Liver (tissue), 9 donors: ENCODE results near the gene GPR39. TPM values are rescaled to one million over a fixed set of nuclear protein-coding genes. Genes with fewer than 3 reads are reported as not detected.

Experiments used
- DNase-seq: peaks from one replicate; pipeline ENCODE4 v3.0.0-alpha.2; 2017; ENCODE audit warnings: low spot score
- H3K27ac ChIP-seq, 2 donors: one replicate each; pipeline ENCODE4 v1.7.0; 2013; ENCODE audit warnings: inconsistent platforms in 2 of 2, low read length in 2 of 2, control low read depth in 1 of 2, low read depth in 1 of 2, mild to moderate bottlenecking in 1 of 2
- H3K27me3 ChIP-seq, 4 donors: one replicate each; pipeline versions ENCODE4 v1.6.1 to v1.7.0; 2013; ENCODE audit warnings: low read length in 3 of 4, inconsistent platforms in 1 of 4, mild to moderate bottlenecking in 1 of 4, moderate library complexity in 1 of 4; ENCODE audit not compliant: control insufficient read depth in 4 of 4, insufficient read depth in 4 of 4
- H3K36me3 ChIP-seq, 4 donors: one replicate each; pipeline versions ENCODE4 v1.6.1 to v1.7.0; 2013; ENCODE audit warnings: low read length in 3 of 4, mild to moderate bottlenecking in 3 of 4, low read depth in 1 of 4, moderate library complexity in 1 of 4; ENCODE audit not compliant: control insufficient read depth in 4 of 4, insufficient read depth in 3 of 4
- H3K4me1 ChIP-seq, 4 donors: one replicate each; pipeline versions ENCODE4 v1.6.1 to v1.7.0; 2013; ENCODE audit warnings: low read length in 3 of 4, mild to moderate bottlenecking in 3 of 4, moderate library complexity in 1 of 4; ENCODE audit not compliant: control insufficient read depth in 4 of 4, insufficient read depth in 4 of 4
- H3K4me3 ChIP-seq, 3 donors: one replicate each; pipeline versions ENCODE4 v1.6.1 to v1.7.0; 2013; ENCODE audit warnings: low read length in 3 of 3, control low read depth in 1 of 3, low read depth in 1 of 3, mild to moderate bottlenecking in 1 of 3
- H3K9ac ChIP-seq, 2 donors: one replicate each; pipeline ENCODE4 v1.7.0; 2013; ENCODE audit warnings: low read length in 2 of 2, mild to moderate bottlenecking in 2 of 2, moderate library complexity in 2 of 2, control low read depth in 1 of 2, low read depth in 1 of 2
- H3K9me3 ChIP-seq, 4 donors: one replicate each; pipeline versions ENCODE4 v1.6.1 to v1.7.0; 2013; ENCODE audit warnings: low read length in 3 of 4; ENCODE audit not compliant: control insufficient read depth in 4 of 4
- EGR1 ChIP-seq, 2 donors: IDR thresholded peaks; 2 replicates each; pipeline ENCODE4 v1.6.1; 2016 to 2018; ENCODE audit warnings: antibody characterized with exemption in 2 of 2, low read depth in 2 of 2
- GABPA ChIP-seq, 2 donors: IDR thresholded peaks in 1 of 2; conservative IDR thresholded peaks in 1 of 2; 2 replicates each; pipeline ENCODE4 v1.6.1; 2016; ENCODE audit warnings: antibody characterized with exemption in 2 of 2, mild to moderate bottlenecking in 1 of 2, moderate library complexity in 1 of 2
- HNF4A ChIP-seq, 2 donors: conservative IDR thresholded peaks; 2 replicates each; pipeline ENCODE4 v1.6.1; 2016; ENCODE audit warnings: antibody characterized with exemption in 2 of 2, mild to moderate bottlenecking in 2 of 2
- HNF4G ChIP-seq: IDR thresholded peaks from 2 replicates; pipeline ENCODE4 v1.6.1; 2016; ENCODE audit warnings: antibody characterized with exemption
- NR2F2 ChIP-seq: IDR thresholded peaks from 2 replicates; pipeline ENCODE4 v1.6.1; 2016; ENCODE audit warnings: antibody characterized with exemption
- RAD21 ChIP-seq, 2 donors: IDR thresholded peaks; 2 replicates each; pipeline ENCODE4 v1.6.1; 2016; ENCODE audit warnings: antibody characterized with exemption in 2 of 2, mild to moderate bottlenecking in 2 of 2
- RXRA ChIP-seq, 2 donors: IDR thresholded peaks; 2 replicates each; pipeline ENCODE4 v1.6.1; 2017 to 2018; ENCODE audit warnings: antibody characterized with exemption in 2 of 2, mild to moderate bottlenecking in 1 of 2
- TAF1 ChIP-seq: conservative IDR thresholded peaks from 2 replicates; pipeline ENCODE4 v1.6.1; 2016; ENCODE audit warnings: antibody characterized with exemption, mild to moderate bottlenecking
- WGBS: extraction: QIAGEN DNeasy Blood & Tissue Kit; methylation state at CpG from one replicate; pipeline ENCODE4 v1.1.7; 2013; 5-methylcytosine and 5-hydroxymethylcytosine counted together
- polyA plus RNA-seq, 2 donors: library from polyadenylated mRNA; stranded (reverse) in 1 of 2; unstranded in 1 of 2; fragments of 200-250 nt in 1 of 2; fragments of >200 nt in 1 of 2; fragmentation: Nextera tagmentation in 1 of 2; extraction: Ambion mirVana in 1 of 2; gene quantifications; one replicate each; pipeline versions ENCODE4 v1.2.1 to v1.2.3, GENCODE V29; 2013 to 2015
- total RNA-seq, 2 donors: library from RNA; depleted of rRNA; stranded (reverse); fragments of >200 nt; gene quantifications; one replicate each; pipeline ENCODE4 v1.2.3, GENCODE V29; 2014
- TF ChIP-seq, protein P1 (sequence below): IDR thresholded peaks from 2 replicates; pipeline ENCODE4 v1.6.1; 2016; ENCODE audit warnings: antibody characterized with exemption
- TF ChIP-seq, protein P2 (sequence below): fragments of 150-350 bp; IDR thresholded peaks from 2 replicates; pipeline ENCODE4 v1.5.1; 2017; ENCODE audit warnings: improper control_type of control experiment, low read depth, low read length; ENCODE audit not compliant: missing input control
- donor health status: healthy.
- donor health status: healthy.
- donor health status: healthy.
- donor health status: healthy.
- donor health status: healthy.

The GPR39 gene
- total and polyA plus RNA-seq, 4 donors: 2.2 to 13.0 (median 2.8) TPM

DNA sequence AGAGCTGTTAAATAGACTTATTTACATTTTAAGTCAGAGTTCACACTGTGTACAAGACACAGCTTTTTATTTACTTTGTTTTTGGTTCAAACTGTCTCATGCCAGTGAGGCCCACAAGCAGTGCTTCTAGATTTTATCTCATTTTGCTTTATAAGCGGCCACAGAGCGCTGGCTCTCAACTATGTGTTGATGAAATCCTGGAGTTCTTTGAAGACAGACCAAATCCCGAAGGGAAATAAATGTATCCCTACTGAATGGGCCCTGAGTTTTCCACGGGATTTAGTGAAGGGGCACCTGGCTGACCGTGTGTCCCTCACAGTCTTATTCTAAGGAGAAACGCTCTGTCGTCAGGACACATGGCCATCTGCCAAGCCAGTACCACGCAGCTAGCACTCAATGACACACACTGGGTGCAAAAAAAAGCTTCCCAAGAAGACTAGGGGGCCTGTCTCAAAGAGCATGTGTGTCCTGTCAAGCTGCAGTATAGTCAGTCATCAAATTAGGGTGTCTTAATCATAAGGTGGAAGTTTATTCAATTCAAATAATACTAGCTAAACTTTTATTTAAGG lies 230.0 kb downstream of the GPR39 start:
- TF ChIP-seq, protein P1, sequence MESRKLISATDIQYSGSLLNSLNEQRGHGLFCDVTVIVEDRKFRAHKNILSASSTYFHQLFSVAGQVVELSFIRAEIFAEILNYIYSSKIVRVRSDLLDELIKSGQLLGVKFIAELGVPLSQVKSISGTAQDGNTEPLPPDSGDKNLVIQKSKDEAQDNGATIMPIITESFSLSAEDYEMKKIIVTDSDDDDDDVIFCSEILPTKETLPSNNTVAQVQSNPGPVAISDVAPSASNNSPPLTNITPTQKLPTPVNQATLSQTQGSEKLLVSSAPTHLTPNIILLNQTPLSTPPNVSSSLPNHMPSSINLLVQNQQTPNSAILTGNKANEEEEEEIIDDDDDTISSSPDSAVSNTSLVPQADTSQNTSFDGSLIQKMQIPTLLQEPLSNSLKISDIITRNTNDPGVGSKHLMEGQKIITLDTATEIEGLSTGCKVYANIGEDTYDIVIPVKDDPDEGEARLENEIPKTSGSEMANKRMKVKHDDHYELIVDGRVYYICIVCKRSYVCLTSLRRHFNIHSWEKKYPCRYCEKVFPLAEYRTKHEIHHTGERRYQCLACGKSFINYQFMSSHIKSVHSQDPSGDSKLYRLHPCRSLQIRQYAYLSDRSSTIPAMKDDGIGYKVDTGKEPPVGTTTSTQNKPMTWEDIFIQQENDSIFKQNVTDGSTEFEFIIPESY: no peak
- TF ChIP-seq, protein P2, sequence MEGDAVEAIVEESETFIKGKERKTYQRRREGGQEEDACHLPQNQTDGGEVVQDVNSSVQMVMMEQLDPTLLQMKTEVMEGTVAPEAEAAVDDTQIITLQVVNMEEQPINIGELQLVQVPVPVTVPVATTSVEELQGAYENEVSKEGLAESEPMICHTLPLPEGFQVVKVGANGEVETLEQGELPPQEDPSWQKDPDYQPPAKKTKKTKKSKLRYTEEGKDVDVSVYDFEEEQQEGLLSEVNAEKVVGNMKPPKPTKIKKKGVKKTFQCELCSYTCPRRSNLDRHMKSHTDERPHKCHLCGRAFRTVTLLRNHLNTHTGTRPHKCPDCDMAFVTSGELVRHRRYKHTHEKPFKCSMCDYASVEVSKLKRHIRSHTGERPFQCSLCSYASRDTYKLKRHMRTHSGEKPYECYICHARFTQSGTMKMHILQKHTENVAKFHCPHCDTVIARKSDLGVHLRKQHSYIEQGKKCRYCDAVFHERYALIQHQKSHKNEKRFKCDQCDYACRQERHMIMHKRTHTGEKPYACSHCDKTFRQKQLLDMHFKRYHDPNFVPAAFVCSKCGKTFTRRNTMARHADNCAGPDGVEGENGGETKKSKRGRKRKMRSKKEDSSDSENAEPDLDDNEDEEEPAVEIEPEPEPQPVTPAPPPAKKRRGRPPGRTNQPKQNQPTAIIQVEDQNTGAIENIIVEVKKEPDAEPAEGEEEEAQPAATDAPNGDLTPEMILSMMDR: no peak
- TF ChIP-seq EGR1 (IDR thresholded peaks at IDR 0.05; ENCODE audit: low read depth in 2 of 2): no peak
- TF ChIP-seq TAF1: no peak
- no peak for TF ChIP-seq NR2F2
- 90% methylated on average over 8 of the region's 8 CpGs for WGBS
- no peaks in the 10 kb centered on the region for H3K27me3 ChIP-seq

DNA sequence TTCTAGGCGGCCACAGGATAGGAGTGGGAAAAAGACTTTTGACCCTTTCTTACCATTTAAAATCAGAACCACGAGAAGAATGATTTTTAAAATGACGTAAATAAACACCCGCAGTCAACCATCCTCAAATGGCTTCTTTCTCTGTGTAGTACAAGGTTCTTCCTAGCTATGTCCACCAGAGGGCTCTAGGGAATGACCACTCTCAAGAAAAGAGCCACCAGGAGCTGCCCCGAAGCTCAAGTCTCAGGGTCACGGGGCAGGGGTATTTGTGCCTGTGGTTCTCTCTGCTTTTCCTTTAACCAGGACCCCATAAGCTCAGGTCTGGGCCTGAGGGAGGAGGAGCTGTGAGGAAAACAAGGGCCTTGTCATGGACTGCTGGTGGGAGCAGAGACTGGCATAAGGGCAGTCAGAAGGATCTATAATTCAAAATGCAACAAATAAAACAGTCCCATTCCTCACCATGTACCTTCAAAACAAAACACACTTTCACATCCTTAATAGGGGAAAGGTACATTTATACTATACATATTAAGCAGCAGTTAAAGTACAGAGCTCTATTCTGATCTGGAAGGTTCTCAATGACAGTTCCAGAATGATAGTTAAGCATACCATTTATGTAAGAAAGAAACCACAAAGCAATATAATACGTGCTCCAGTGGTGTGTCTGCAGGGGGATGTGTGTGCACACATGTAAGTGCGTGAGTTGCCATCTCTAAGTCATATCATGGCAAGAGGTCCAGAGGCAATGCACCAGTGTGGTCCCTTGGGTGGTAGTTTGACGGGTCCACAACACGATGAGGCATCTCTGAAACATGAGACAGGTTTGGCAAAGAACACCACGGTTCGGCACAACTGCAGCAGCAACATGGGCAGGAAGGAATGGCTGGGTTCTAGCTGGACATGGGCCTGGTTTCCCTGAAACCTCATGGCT lies 234.8 kb downstream of the GPR39 start:
- DNase-seq: no peak
- 94% methylated on average over 12 of the region's 12 CpGs for WGBS

More for the DNA sequence above, 230.0 kb downstream of the GPR39 start:
- H3K27ac ChIP-seq: no peak overlapping the region
- no peak overlapping the region for H3K4me3 ChIP-seq
- H3K4me1 ChIP-seq: peaks cover 2 to 21% (median 16%) of the 10 kb centered on the region in 4 donors
- H3K36me3 ChIP-seq: no peaks in the 10 kb centered on the region
- no peak for DNase-seq
- H3K9me3 ChIP-seq: no peaks in the 10 kb centered on the region
- no peak overlapping the region for H3K9ac ChIP-seq

More for the DNA sequence above, 234.8 kb downstream of the GPR39 start:
- no peak overlapping the region for H3K4me3 ChIP-seq
- no peaks in the 10 kb centered on the region for H3K9me3 ChIP-seq
- peaks cover 0 to 6% (median 3%) of the 10 kb centered on the region in 4 donors for H3K4me1 ChIP-seq
- TF ChIP-seq GABPA (IDR thresholded peaks at IDR 0.05 in 1 of 2, conservative IDR thresholded peaks at IDR 0.05 in 1 of 2) (no peak), HNF4G (no peak), NR2F2 (no peak), EGR1 (IDR thresholded peaks at IDR 0.05; ENCODE audit: low read depth in 2 of 2) (no peak), RXRA (IDR thresholded peaks at IDR 0.05) (no peak), RAD21 (IDR thresholded peaks at IDR 0.05) (peak in 1 of 2 donors; percentile 78), HNF4A (conservative IDR thresholded peaks at IDR 0.05) (peak in 1 of 2 donors; percentile 10)
- TF ChIP-seq, protein P2: peak; percentile 23
- no peak overlapping the region for H3K9ac ChIP-seq
- H3K27ac ChIP-seq: no peak overlapping the region
- no peaks in the 10 kb centered on the region for H3K27me3 ChIP-seq
- no peaks in the 10 kb centered on the region for H3K36me3 ChIP-seq
